HG02852 (cell line): Measurements from ENCODE around the gene AREL1.

Source experiments
- ATAC-seq: cut with Tn5 transposase; IDR thresholded peaks from one replicate; pipeline ENCODE4 v1.9.1; 2021; ENCODE audit warnings: mild to moderate bottlenecking, moderate library complexity; ENCODE audit not compliant: unreplicated experiment

AREL1 gene

GRCh38 chr14:74614508-74615495, 98.1 kb downstream of the AREL1 start:
- ATAC-seq = no peak

- ATAC-seq = no peak
These were observed 99.5 kb downstream of the AREL1 start for GRCh38 chr14:74613211-74613914.

- ATAC-seq = peak; percentile 54
These were observed 100.4 kb downstream of the AREL1 start for GRCh38 chr14:74612350-74613021.

- ATAC-seq = peak; percentile 10
These were observed 101.1 kb downstream of the AREL1 start, which contains the start of gene LTBP2 for GRCh38 chr14:74611650-74612349. TSS of gene LTBP2 (minus strand) at chr14:74612237. CDS start at chr14:74611944, 293 bp downstream.
